Testis (tissue), 2 donors: ENCODE results near the gene RSL24D1.

Source experiments
- CTCF ChIP-seq, 3 experiments: fragments of 450-650 bp in 2 of 3; fragments of 200-600 bp in 1 of 3; sonication (generic) in 1 of 3; IDR thresholded peaks; one replicate each; pipeline ENCODE4 v1.5.1; 2016 to 2019; ENCODE audit warnings: antibody characterized with exemption in 3 of 3, mild to moderate bottlenecking in 2 of 3, moderate library complexity in 1 of 3
- POLR2A ChIP-seq: fragments of 450-650 bp; IDR thresholded peaks from one replicate; pipeline ENCODE4 v1.6.1; 2017; ENCODE audit warnings: antibody characterized with exemption, mild to moderate bottlenecking, moderate library complexity

- TF ChIP-seq POLR2A (no peak), CTCF (IDR thresholded peaks at IDR 0.05) (no peak)
Measured at GRCh38 chr15:55195996-55196395, 745 bp downstream of the RSL24D1 start.
